GM12875 (cell line): ENCODE results near the gene PLEK2.

Experiments
- H3K4me3 ChIP-seq: one replicate; pipeline ENCODE4 v1.5.1; 2011; ENCODE audit warnings: low read depth, low read length, control low read depth
- CTCF ChIP-seq: IDR thresholded peaks from 2 replicates; pipeline ENCODE4 v1.5.1; 2011; ENCODE audit warnings: low read depth, mild to moderate bottlenecking, control low read depth, inconsistent platforms, low read length, moderate library complexity, borderline replicate concordance; ENCODE audit not compliant: insufficient read depth

The PLEK2 gene

DNA sequence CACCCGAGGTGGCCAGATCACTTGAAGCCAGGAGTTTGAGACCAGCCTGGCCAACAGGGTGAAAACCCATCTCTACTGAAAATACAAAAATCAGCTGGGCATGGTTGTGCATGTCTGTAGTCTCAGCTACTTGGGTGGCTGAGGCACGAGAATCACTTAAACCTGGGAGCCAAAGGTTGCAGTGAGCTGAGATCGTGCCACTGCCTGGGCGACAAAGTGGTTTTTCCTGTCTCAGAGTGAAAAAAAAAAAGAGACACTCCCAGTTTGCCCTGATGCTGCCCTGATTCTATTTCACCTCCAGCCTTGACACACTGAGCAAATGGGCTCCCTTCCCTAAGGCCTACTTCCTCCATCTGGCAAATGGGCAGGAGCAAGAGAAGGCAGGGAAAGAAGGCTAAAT lies 28.5 kb upstream of the PLEK2 start:
- no peak overlapping the region for H3K4me3 ChIP-seq
- TF ChIP-seq CTCF = no peak

GRCh38 chr14:67438969-67439368 lies 27.0 kb upstream of the PLEK2 start:
- TF ChIP-seq CTCF = no peak
- no peak overlapping the region for H3K4me3 ChIP-seq

- H3K4me3 ChIP-seq = no peak overlapping the region
- TF ChIP-seq CTCF = no peak
Measured at GRCh38 chr14:67436006-67436866, 24.3 kb upstream of the PLEK2 start.

DNA sequence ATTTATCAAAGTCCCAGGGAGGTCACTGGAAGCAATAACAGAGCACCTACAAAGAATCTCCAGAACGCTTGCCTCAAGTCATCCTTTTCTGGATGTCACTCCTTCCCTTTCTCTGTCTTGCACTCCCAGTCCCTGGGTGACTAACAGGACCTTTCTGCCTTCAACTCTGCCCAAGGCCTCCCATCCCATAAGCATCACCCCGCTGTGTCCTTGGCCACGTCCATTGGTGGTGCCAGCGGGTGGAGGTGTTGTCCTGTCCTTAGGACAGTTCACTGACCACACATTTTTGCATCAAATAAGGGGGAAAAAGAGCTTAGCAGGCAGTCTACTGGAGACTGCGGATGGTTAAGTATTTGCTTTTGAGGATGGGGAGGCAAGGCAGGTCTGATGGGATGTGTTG lies 23.6 kb upstream of the PLEK2 start:
- no peak for TF ChIP-seq CTCF
- no peak overlapping the region for H3K4me3 ChIP-seq

DNA sequence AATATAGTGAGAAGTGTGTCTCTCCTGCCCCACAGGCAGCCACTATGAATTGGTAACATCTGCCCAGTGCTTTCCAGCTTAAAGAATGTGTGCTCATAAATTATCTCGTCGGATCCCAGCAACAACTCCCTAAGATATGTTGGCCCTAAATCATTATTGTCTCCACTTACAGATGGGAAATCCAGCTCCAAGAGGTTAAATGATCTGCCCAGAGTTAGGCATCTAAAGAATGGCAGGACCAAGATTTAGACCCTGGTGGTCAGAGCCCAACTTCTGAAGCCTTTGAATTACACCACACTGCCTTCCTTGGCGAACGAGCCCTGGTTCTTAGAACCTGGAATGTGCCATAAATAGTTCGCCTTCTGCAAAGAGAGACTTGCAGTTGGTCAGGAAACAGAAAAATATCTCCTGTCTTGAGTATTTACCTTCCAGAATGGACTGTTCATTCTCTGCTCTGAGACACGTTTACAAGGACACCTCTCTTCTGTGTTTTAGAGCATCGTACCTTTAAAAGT lies 20.1 kb upstream of the PLEK2 start:
- TF ChIP-seq CTCF = no peak
- no peak overlapping the region for H3K4me3 ChIP-seq

DNA sequence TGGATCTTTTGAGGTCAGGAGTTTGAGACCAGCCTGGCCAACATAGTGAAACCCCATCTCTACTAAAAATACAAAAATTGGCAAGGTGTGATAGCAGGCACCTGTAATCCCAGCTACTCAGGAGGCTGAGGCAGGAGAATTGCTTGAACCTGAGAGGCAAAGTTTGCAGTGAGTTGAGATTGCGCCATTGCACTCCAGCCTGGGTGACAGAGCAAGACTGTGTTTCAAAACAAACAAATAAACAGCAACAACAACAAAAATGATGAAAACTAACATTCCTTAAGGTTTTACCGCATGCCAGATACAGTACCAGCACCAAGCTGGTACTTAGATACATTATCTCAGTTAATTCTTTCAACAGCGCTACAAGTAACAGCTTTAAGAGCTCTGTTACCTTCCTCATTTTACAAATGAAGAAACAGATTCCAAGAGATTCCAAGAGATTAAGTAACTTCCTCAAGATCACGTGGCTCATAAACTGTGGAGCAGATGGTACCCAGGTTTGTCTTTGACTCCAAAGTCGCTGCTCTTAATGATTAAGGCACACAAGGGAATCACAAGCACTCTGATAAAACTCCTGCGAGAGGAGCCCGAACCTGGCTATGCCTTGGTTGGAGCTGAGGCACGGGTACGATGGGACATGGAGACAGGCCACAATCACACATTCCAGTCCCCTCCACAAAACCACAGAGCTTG lies 17.7 kb upstream of the PLEK2 start:
- H3K4me3 ChIP-seq = no peak overlapping the region
- no peak for TF ChIP-seq CTCF
